ENCODE measurements around the gene RUNX2. TPM values are rescaled to one million over a fixed set of nuclear protein-coding genes. Genes with fewer than 3 reads are reported as not detected.
"Not testable (repeated sequence)": the region's sequence is repeated elsewhere in the genome, so short reads cannot be mapped to it uniquely, and the experiment has no call there.

RUNX2 gene
- total RNA-seq, 2 experiments from 2014 or later = 2.7 to 3.0 TPM

GRCh38 chr6:45668705-45669104 is 340.6 kb downstream of the RUNX2 start:
- CTCF ChIA-PET = no interaction called here
- no peaks in the 10 kb centered on the region for H3K9me3 Mint-ChIP-seq (ENCODE audit: insufficient read depth)
- no peak for ATAC-seq

GRCh38 chr6:45673167-45673566 is 345.0 kb downstream of the RUNX2 start:
- H3K4me1 Mint-ChIP-seq (ENCODE audit: low read depth) = peaks cover 22% of the 10 kb centered on the region
- POLR2A ChIA-PET; H3K4me3 Mint-ChIP-seq; H3K27ac Mint-ChIP-seq; DNase-seq; H3K36me3 Mint-ChIP-seq (ENCODE audit: low read depth); H3K27me3 Mint-ChIP-seq (ENCODE audit: low read depth); CTCF ChIA-PET; ATAC-seq; H3K9me3 Mint-ChIP-seq (ENCODE audit: insufficient read depth): not testable (repeated sequence)

More at GRCh38 chr6:45668705-45669104, 340.6 kb downstream of the RUNX2 start:
- Mint-ChIP-seq H3K36me3 (ENCODE audit: low read depth) (no peaks in the 10 kb centered on the region), H3K4me1 (ENCODE audit: low read depth) (peaks cover 22% of the 10 kb centered on the region), H3K4me3 (no peak overlapping the region), H3K27me3 (ENCODE audit: low read depth) (peaks cover 2% of the 10 kb centered on the region), H3K27ac (no peak overlapping the region)
- DNase-seq = no peak
- POLR2A ChIA-PET = no interaction called here

GRCh38 chr6:45675166-45675565 is 347.0 kb downstream of the RUNX2 start:
- H3K9me3 Mint-ChIP-seq (ENCODE audit: insufficient read depth); H3K4me3 Mint-ChIP-seq; H3K36me3 Mint-ChIP-seq (ENCODE audit: low read depth); H3K27me3 Mint-ChIP-seq (ENCODE audit: low read depth); H3K27ac Mint-ChIP-seq; ATAC-seq; POLR2A ChIA-PET; CTCF ChIA-PET: not testable (repeated sequence)
- DNase-seq = peak; percentile 9
- H3K4me1 Mint-ChIP-seq (ENCODE audit: low read depth) = peaks cover 24% of the 10 kb centered on the region

- DNase-seq = peak; percentile 14
- CTCF ChIA-PET = interaction anchor here (3.2 kb wide), 1 partner anchor 13 kb away, joined by 18 read pairs; no protein-coding TSS in a partner anchor
- POLR2A ChIA-PET = no interaction called here
- Mint-ChIP-seq H3K9me3 (ENCODE audit: insufficient read depth) (peaks cover 6% of the 10 kb centered on the region), H3K27ac (no peak overlapping the region), H3K4me3 (no peak overlapping the region), H3K36me3 (ENCODE audit: low read depth) (peaks cover 3% of the 10 kb centered on the region), H3K27me3 (ENCODE audit: low read depth) (no peaks in the 10 kb centered on the region), H3K4me1 (ENCODE audit: low read depth) (peaks cover 24% of the 10 kb centered on the region)
- no peak for ATAC-seq
Measured at GRCh38 chr6:45675634-45676033, 347.5 kb downstream of the RUNX2 start.

- DNase-seq = peak; percentile 22
- no peak overlapping the region for H3K27ac Mint-ChIP-seq
- H3K27me3 Mint-ChIP-seq (ENCODE audit: low read depth) = no peaks in the 10 kb centered on the region
- H3K36me3 Mint-ChIP-seq (ENCODE audit: low read depth) = peaks cover 3% of the 10 kb centered on the region
- peaks cover 24% of the 10 kb centered on the region for H3K4me1 Mint-ChIP-seq (ENCODE audit: low read depth)
- H3K4me3 Mint-ChIP-seq = no peak overlapping the region
- peaks cover 6% of the 10 kb centered on the region for H3K9me3 Mint-ChIP-seq (ENCODE audit: insufficient read depth)
- POLR2A ChIA-PET = interaction anchor here (1.2 kb wide), 1 partner anchor 15 kb away, joined by 6 read pairs; no protein-coding TSS in a partner anchor
- CTCF ChIA-PET = interaction anchor here (1.6 to 3.2 kb wide), 3 partner anchors 14 to 38 kb away, joined by 4 to 18 read pairs (median 6); no protein-coding TSS in a partner anchor
- ATAC-seq = no peak
Measured at GRCh38 chr6:45676380-45676779, 348.2 kb downstream of the RUNX2 start.

- peaks cover 28% of the 10 kb centered on the region for H3K4me1 Mint-ChIP-seq (ENCODE audit: low read depth)
- ChIA-PET POLR2A (interaction anchor here (1.2 kb wide), 1 partner anchor 16 kb away, joined by 6 read pairs; no protein-coding TSS in a partner anchor), CTCF (interaction anchor here (1.6 to 3.2 kb wide), 3 partner anchors 15 to 37 kb away, joined by 4 to 18 read pairs (median 6); no protein-coding TSS in a partner anchor)
- peaks cover 6% of the 10 kb centered on the region for H3K9me3 Mint-ChIP-seq (ENCODE audit: insufficient read depth)
- peaks cover 3% of the 10 kb centered on the region for H3K36me3 Mint-ChIP-seq (ENCODE audit: low read depth)
- H3K4me3 Mint-ChIP-seq = peak overlapping the region; percentile 44
- peak; percentile 75 for DNase-seq
- H3K27me3 Mint-ChIP-seq (ENCODE audit: low read depth) = no peaks in the 10 kb centered on the region
- peak overlapping the region; percentile 65 for H3K27ac Mint-ChIP-seq
- ATAC-seq = peak; percentile 94
Measured at GRCh38 chr6:45677381-45678284, 349.5 kb downstream of the RUNX2 start.

- Mint-ChIP-seq H3K9me3 (ENCODE audit: insufficient read depth) (peaks cover 6% of the 10 kb centered on the region), H3K27ac (no peak overlapping the region), H3K36me3 (ENCODE audit: low read depth) (peaks cover 3% of the 10 kb centered on the region), H3K4me3 (no peak overlapping the region), H3K4me1 (ENCODE audit: low read depth) (peaks cover 28% of the 10 kb centered on the region), H3K27me3 (ENCODE audit: low read depth) (no peaks in the 10 kb centered on the region)
- CTCF ChIA-PET = interaction anchor here (1.6 to 3.2 kb wide), 3 partner anchors 16 to 36 kb away, joined by 4 to 18 read pairs (median 6); no protein-coding TSS in a partner anchor
- POLR2A ChIA-PET = no interaction called here
- ATAC-seq = no peak
- DNase-seq = peak; percentile 17
Measured at GRCh38 chr6:45678285-45678607, 350.1 kb downstream of the RUNX2 start.

GRCh38 chr6:45679163-45679562 is 351.0 kb downstream of the RUNX2 start:
- Mint-ChIP-seq H3K4me3 (no peak overlapping the region), H3K9me3 (ENCODE audit: insufficient read depth) (peaks cover 6% of the 10 kb centered on the region), H3K27me3 (ENCODE audit: low read depth) (no peaks in the 10 kb centered on the region), H3K4me1 (ENCODE audit: low read depth) (peaks cover 28% of the 10 kb centered on the region), H3K36me3 (ENCODE audit: low read depth) (peaks cover 3% of the 10 kb centered on the region), H3K27ac (no peak overlapping the region)
- DNase-seq (peak; percentile 2), ATAC-seq (no peak)
- POLR2A ChIA-PET = no interaction called here
- CTCF ChIA-PET = interaction anchor here (1.2 kb wide), 1 partner anchor 29 kb away, joined by 3 read pairs; no protein-coding TSS in a partner anchor

GRCh38 chr6:45679631-45680030 is 351.5 kb downstream of the RUNX2 start:
- ChIA-PET CTCF (interaction anchor here (1.2 kb wide), 1 partner anchor 29 kb away, joined by 3 read pairs; no protein-coding TSS in a partner anchor), POLR2A (no interaction called here)
- H3K27me3 Mint-ChIP-seq (ENCODE audit: low read depth) = no peaks in the 10 kb centered on the region
- peaks cover 28% of the 10 kb centered on the region for H3K4me1 Mint-ChIP-seq (ENCODE audit: low read depth)
- H3K9me3 Mint-ChIP-seq (ENCODE audit: insufficient read depth) = peaks cover 6% of the 10 kb centered on the region
- ATAC-seq = no peak
- no peak overlapping the region for H3K4me3 Mint-ChIP-seq
- no peak for DNase-seq
- H3K27ac Mint-ChIP-seq = no peak overlapping the region
- peaks cover 3% of the 10 kb centered on the region for H3K36me3 Mint-ChIP-seq (ENCODE audit: low read depth)

GRCh38 chr6:45681860-45682511 is 353.9 kb downstream of the RUNX2 start:
- ChIA-PET POLR2A (interaction anchor here (0.7 kb wide), 1 partner anchor 263 kb away, joined by 3 read pairs; no protein-coding TSS in a partner anchor), CTCF (no interaction called here)
- DNase-seq (peak; percentile 55), ATAC-seq (peak; percentile 54)
- H3K9me3 Mint-ChIP-seq (ENCODE audit: insufficient read depth) = no peaks in the 10 kb centered on the region
- peaks cover 18% of the 10 kb centered on the region for H3K4me1 Mint-ChIP-seq (ENCODE audit: low read depth)
- H3K27me3 Mint-ChIP-seq (ENCODE audit: low read depth) = no peaks in the 10 kb centered on the region
- H3K27ac Mint-ChIP-seq = no peak overlapping the region
- H3K4me3 Mint-ChIP-seq = no peak overlapping the region
- peaks cover 3% of the 10 kb centered on the region for H3K36me3 Mint-ChIP-seq (ENCODE audit: low read depth)

- no peak for ATAC-seq
- no peak overlapping the region for H3K27ac Mint-ChIP-seq
- H3K36me3 Mint-ChIP-seq (ENCODE audit: low read depth) = peaks cover 2% of the 10 kb centered on the region
- CTCF ChIA-PET = no interaction called here
- H3K9me3 Mint-ChIP-seq (ENCODE audit: insufficient read depth) = no peaks in the 10 kb centered on the region
- no peak overlapping the region for H3K4me3 Mint-ChIP-seq
- H3K27me3 Mint-ChIP-seq (ENCODE audit: low read depth) = no peaks in the 10 kb centered on the region
- POLR2A ChIA-PET = no interaction called here
- peaks cover 4% of the 10 kb centered on the region for H3K4me1 Mint-ChIP-seq (ENCODE audit: low read depth)
- DNase-seq = no peak
Measured at GRCh38 chr6:45684476-45684875, 356.3 kb downstream of the RUNX2 start.

GRCh38 chr6:45685076-45685475 is 356.9 kb downstream of the RUNX2 start:
- DNase-seq (no peak), ATAC-seq (no peak)
- H3K9me3 Mint-ChIP-seq (ENCODE audit: insufficient read depth) = no peaks in the 10 kb centered on the region
- peaks cover 4% of the 10 kb centered on the region for H3K4me1 Mint-ChIP-seq (ENCODE audit: low read depth)
- ChIA-PET CTCF (no interaction called here), POLR2A (no interaction called here)
- no peak overlapping the region for H3K4me3 Mint-ChIP-seq
- H3K27ac Mint-ChIP-seq = no peak overlapping the region
- no peaks in the 10 kb centered on the region for H3K36me3 Mint-ChIP-seq (ENCODE audit: low read depth)
- H3K27me3 Mint-ChIP-seq (ENCODE audit: low read depth) = no peaks in the 10 kb centered on the region

All from activated CD8-positive, alpha-beta T cell treated with anti-CD3 and anti-CD28 coated beads, Interleukin-2, amount 10 ng/mL, durations not matched to agents 7 days and 5 days (primary cell).